SU-DHL-6 (cell line): Measurements from ENCODE around the gene EIF1AD.
"Not testable (repeated sequence)": the region's sequence is repeated elsewhere in the genome, so short reads cannot be mapped to it uniquely, and the experiment has no call there.

Experiments
- CTCF ChIP-seq: fragments of 200-600 bp; sonication (generic); IDR thresholded peaks from one replicate; pipeline ENCODE4 v1.5.1; 2017; ENCODE audit warnings: antibody characterized with exemption, mild to moderate bottlenecking, low read length, moderate library complexity; ENCODE audit not compliant: insufficient read depth, poor library complexity, severe bottlenecking
- EZH2phosphoT487 ChIP-seq: fragments of 200-600 bp; sonication (generic), shearing (Covaris generic); conservative IDR thresholded peaks from 2 replicates; pipeline ENCODE4 v1.6.1; 2018; ENCODE audit warnings: mild to moderate bottlenecking, antibody characterized with exemption, low read length, moderate library complexity, mixed read lengths

- not testable (repeated sequence) for TF ChIP-seq CTCF, EZH2phosphoT487
Measured at GRCh38 chr11:66023186-66023440, 21.2 kb upstream of the EIF1AD start.
